Epithelial cell of umbilical artery (primary cell): ENCODE measurements around the gene CCL21. TPM values are rescaled to one million over a fixed set of nuclear protein-coding genes. Genes with fewer than 3 reads are reported as not detected.

Experiments used
- total RNA-seq: library from RNA; depleted of rRNA; stranded (reverse); fragments of >200 nt; gene quantifications from 2 replicates; pipeline ENCODE4 v1.2.3, GENCODE V29; 2014

The CCL21 gene
- total RNA-seq = not detected in 2 replicates

GRCh38 chr9:34710023-34710422 is at the start of gene CCL21:
Gene CCL21, minus strand, starts transcription at chr9:34710136. Its CDS starts 70 bp downstream, at chr9:34710066.

GRCh38 chr9:34690983-34691935 is 18.7 kb downstream of the CCL21 start, which contains the start of gene CCL19:
Gene CCL19, minus strand, starts transcription at chr9:34691276. Its CDS starts 137 bp downstream, at chr9:34691139.

GRCh38 chr9:34662526-34663302 is 47.2 kb downstream of the CCL21 start, which contains the start of gene CCL27:
Gene CCL27, minus strand, starts transcription at chr9:34662657. Its CDS starts 24 bp downstream, at chr9:34662633.

Other genes with a start within 250 kb of the CCL21 start
- gene ENHO, start 187.1 kb downstream of the CCL21 start, total RNA-seq = not detected in 2 replicates
- not detected in 2 replicates for gene CNTFR, start 120.4 kb downstream of the CCL21 start, total RNA-seq
- 25.7 and 38.5 TPM in 2 replicates for gene RPP25L, start 98.0 kb downstream of the CCL21 start, total RNA-seq
- 81.0 and 120 TPM in 2 replicates for gene DCTN3, start 89.6 kb downstream of the CCL21 start, total RNA-seq
- gene ARID3C, start 81.1 kb downstream of the CCL21 start, total RNA-seq = under 0.01 and 0.30 TPM in 2 replicates
- 65.9 and 75.7 TPM in 2 replicates for gene SIGMAR1, start 72.3 kb downstream of the CCL21 start, total RNA-seq
- gene GALT, start 63.5 kb downstream of the CCL21 start, total RNA-seq = 24.4 and 37.4 TPM in 2 replicates
- gene IL11RA, start 58.0 kb downstream of the CCL21 start, total RNA-seq = 10.4 and 15.5 TPM in 2 replicates
- not detected in 2 replicates for gene CCL27, start 47.5 kb downstream of the CCL21 start, total RNA-seq
- gene CCL19, start 18.9 kb downstream of the CCL21 start, total RNA-seq = not detected in 2 replicates
- gene PHF24, start 248.1 kb upstream of the CCL21 start, total RNA-seq = not detected in 2 replicates